ENCODE data around the gene ERBIN. TPM values are rescaled to one million over a fixed set of nuclear protein-coding genes. Genes with fewer than 3 reads are reported as not detected.

The ERBIN gene
- total and polyA plus RNA-seq, 2 of the 13 experiments (the other 11 are each of a cell fraction or from before 2014, with no cell fraction given), result 14.4 to 41.7 TPM

- TF ChIP-seq HNRNPL (IDR thresholded peaks at IDR 0.05; ENCODE audit: low read depth, low read length) (no peak), POGZ (CRISPR knock-in tag; IDR thresholded peaks at IDR 0.05) (0 out of 2 replicates have a peak, but pooled peaks have one; percentile 41), RAD21 (CRISPR knock-in tag; IDR thresholded peaks at IDR 0.05) (peak; percentile 31; the same call in 1 of the 2 replicates), CCAR2 (optimal IDR thresholded peaks at IDR 0.05; ENCODE audit: low read depth, low read length) (no peak), ZNF670 (CRISPR knock-in tag; IDR thresholded peaks at IDR 0.05; ENCODE audit: borderline replicate concordance) (no peak), ZNF333 (CRISPR knock-in tag; IDR thresholded peaks at IDR 0.05; ENCODE audit: borderline replicate concordance) (0 out of 2 replicates have a peak, but pooled peaks have one; percentile 2), ZNF598 (CRISPR knock-in tag; IDR thresholded peaks at IDR 0.05; ENCODE audit: borderline replicate concordance) (no peak), ZNF343 (CRISPR knock-in tag; IDR thresholded peaks at IDR 0.05) (no peak), ZNF317 (CRISPR knock-in tag; IDR thresholded peaks at IDR 0.05) (no peak), CHCHD3 (CRISPR knock-in tag; IDR thresholded peaks at IDR 0.05) (peak; percentile 76; the same call in 1 of the 2 replicates), ZEB1 (IDR thresholded peaks at IDR 0.05; ENCODE audit: insufficient replicate concordance, low read depth) (no peak), ZNF7 (CRISPR knock-in tag; IDR thresholded peaks at IDR 0.05) (no peak), DPF2 (CRISPR knock-in tag; IDR thresholded peaks at IDR 0.05; ENCODE audit: borderline replicate concordance, low read depth) (no peak), ATAD3A (CRISPR knock-in tag; IDR thresholded peaks at IDR 0.05) (no peak), ARID2 (CRISPR knock-in tag; IDR thresholded peaks at IDR 0.05; ENCODE audit: borderline replicate concordance) (no peak; the same call in 1 of the 2 replicates), CENPBD1 (CRISPR knock-in tag; IDR thresholded peaks at IDR 0.05; ENCODE audit: borderline replicate concordance, low read depth) (no peak; the same call in 1 of the 2 replicates), GTF2F1 (IDR thresholded peaks at IDR 0.05; ENCODE audit: low read length) (no peak), JUN (CRISPR knock-in tag; IDR thresholded peaks at IDR 0.05) (no peak), SRF (IDR thresholded peaks at IDR 0.05; ENCODE audit: low read depth, low read length) (no peak), SRSF1 (optimal IDR thresholded peaks at IDR 0.05; ENCODE audit: low read depth, low read length) (peak; percentile 43), FLYWCH1 (CRISPR knock-in tag; IDR thresholded peaks at IDR 0.05) (no peak), ZNF3 (CRISPR knock-in tag; IDR thresholded peaks at IDR 0.05) (no peak)
- TF ChIP-seq, protein P1, sequence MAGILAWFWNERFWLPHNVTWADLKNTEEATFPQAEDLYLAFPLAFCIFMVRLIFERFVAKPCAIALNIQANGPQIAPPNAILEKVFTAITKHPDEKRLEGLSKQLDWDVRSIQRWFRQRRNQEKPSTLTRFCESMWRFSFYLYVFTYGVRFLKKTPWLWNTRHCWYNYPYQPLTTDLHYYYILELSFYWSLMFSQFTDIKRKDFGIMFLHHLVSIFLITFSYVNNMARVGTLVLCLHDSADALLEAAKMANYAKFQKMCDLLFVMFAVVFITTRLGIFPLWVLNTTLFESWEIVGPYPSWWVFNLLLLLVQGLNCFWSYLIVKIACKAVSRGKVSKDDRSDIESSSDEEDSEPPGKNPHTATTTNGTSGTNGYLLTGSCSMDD (CRISPR knock-in tag; IDR thresholded peaks at IDR 0.05), result no peak
- TF ChIP-seq, protein P2, sequence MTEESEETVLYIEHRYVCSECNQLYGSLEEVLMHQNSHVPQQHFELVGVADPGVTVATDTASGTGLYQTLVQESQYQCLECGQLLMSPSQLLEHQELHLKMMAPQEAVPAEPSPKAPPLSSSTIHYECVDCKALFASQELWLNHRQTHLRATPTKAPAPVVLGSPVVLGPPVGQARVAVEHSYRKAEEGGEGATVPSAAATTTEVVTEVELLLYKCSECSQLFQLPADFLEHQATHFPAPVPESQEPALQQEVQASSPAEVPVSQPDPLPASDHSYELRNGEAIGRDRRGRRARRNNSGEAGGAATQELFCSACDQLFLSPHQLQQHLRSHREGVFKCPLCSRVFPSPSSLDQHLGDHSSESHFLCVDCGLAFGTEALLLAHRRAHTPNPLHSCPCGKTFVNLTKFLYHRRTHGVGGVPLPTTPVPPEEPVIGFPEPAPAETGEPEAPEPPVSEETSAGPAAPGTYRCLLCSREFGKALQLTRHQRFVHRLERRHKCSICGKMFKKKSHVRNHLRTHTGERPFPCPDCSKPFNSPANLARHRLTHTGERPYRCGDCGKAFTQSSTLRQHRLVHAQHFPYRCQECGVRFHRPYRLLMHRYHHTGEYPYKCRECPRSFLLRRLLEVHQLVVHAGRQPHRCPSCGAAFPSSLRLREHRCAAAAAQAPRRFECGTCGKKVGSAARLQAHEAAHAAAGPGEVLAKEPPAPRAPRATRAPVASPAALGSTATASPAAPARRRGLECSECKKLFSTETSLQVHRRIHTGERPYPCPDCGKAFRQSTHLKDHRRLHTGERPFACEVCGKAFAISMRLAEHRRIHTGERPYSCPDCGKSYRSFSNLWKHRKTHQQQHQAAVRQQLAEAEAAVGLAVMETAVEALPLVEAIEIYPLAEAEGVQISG (CRISPR knock-in tag; IDR thresholded peaks at IDR 0.05), result peak; percentile 64
- TF ChIP-seq, protein P3, sequence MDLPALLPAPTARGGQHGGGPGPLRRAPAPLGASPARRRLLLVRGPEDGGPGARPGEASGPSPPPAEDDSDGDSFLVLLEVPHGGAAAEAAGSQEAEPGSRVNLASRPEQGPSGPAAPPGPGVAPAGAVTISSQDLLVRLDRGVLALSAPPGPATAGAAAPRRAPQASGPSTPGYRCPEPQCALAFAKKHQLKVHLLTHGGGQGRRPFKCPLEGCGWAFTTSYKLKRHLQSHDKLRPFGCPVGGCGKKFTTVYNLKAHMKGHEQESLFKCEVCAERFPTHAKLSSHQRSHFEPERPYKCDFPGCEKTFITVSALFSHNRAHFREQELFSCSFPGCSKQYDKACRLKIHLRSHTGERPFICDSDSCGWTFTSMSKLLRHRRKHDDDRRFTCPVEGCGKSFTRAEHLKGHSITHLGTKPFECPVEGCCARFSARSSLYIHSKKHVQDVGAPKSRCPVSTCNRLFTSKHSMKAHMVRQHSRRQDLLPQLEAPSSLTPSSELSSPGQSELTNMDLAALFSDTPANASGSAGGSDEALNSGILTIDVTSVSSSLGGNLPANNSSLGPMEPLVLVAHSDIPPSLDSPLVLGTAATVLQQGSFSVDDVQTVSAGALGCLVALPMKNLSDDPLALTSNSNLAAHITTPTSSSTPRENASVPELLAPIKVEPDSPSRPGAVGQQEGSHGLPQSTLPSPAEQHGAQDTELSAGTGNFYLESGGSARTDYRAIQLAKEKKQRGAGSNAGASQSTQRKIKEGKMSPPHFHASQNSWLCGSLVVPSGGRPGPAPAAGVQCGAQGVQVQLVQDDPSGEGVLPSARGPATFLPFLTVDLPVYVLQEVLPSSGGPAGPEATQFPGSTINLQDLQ (CRISPR knock-in tag; IDR thresholded peaks at IDR 0.05), result peak; percentile 81; the same call in 1 of the 2 replicates
Observed at GRCh38 chr5:65925601-65926275, 637 bp upstream of the ERBIN start (continued).

Data from HepG2 (cell line).